Activated CD4-positive, alpha-beta T cell treated with anti-CD3 and anti-CD28 coated beads, Interleukin-2, Interleukin-4, amounts not matched to agents 100 ng/mL and 50 ng/mL, durations not matched to agents 16 hours and 8 hours (primary cell): ENCODE data around the gene APLNR.

Source experiments
- DNase-seq: peaks from one replicate; pipeline ENCODE4 v3.0.0-alpha.2; 2020; ENCODE audit warnings: low spot score

The APLNR gene

GRCh38 chr11:57217053-57217452 is 20.0 kb downstream of the APLNR start:
- DNase-seq = no peak

- no peak for DNase-seq
Observed at GRCh38 chr11:57216463-57216862, 20.6 kb downstream of the APLNR start.

GRCh38 chr11:57214494-57214893 is 22.6 kb downstream of the APLNR start:
- no peak for DNase-seq

- DNase-seq = no peak
Observed at GRCh38 chr11:57214098-57214417, 23.0 kb downstream of the APLNR start.

DNA sequence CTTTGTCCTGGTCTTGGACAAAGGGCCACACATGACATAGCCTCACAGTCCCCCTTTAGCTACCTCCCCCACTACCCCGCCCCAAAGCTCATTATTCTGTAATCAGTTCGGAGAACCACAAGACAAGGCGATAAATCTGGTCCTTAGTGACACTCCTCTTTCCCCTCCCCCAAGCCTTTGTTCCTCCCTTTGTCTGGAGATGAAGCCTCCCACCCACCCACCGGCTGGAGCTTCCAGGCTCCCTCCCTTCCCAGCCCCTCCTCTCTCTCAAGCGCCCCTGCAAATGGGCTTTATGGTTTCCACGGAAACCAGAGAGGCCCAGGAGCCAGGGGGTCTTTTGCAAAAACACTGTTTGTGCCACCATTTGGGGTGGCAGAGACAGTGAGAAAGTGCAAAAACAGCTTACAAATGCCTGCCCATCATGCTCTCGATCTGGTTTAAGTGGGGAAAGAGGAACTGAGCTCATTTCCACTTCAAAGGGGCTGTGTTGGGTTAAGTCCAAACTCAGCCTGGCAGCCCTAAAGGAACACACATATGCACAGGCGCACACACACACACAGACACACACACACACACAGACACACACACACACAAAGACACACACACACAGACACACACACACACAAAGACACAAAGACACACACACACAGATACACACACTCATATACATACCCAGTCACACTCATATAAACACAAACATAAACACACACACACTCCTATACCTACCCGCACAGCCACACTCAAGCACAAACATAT is 23.5 kb downstream of the APLNR start:
- no peak for DNase-seq

GRCh38 chr11:57210781-57211180 is 26.3 kb downstream of the APLNR start:
- DNase-seq = no peak

- DNase-seq = no peak
Observed at GRCh38 chr11:57207168-57207567, 29.9 kb downstream of the APLNR start.

- DNase-seq = no peak
Observed at GRCh38 chr11:57205041-57205641, 31.9 kb downstream of the APLNR start.

DNA sequence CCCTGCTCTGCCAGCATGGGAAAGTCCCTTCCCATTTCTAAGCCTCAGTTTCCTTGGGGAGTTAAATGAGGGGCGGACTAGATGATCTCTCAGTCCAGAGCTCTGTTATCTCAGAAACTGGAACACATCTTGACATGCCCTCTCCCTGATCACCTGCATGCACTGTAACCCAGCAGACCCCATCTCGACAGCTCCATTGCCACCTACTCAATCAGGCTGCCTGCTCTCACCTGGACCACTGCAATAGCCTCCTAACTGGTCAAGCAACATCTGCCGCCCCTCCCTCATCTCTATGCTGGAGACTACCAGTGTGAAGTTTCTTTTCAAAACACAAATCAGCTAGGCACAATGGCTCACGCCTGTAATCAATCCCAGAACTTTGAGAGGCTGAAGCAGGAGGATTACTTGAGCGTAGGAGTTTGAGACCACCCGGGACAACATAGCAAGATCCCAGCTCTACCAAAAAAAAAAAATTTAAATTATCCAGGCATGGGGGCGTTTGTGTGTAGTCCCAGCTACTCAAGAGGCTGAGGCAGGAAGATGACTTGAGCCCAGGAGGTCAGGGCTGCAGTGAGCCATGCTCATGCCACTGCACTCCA is 33.1 kb downstream of the APLNR start:
- no peak for DNase-seq

DNA sequence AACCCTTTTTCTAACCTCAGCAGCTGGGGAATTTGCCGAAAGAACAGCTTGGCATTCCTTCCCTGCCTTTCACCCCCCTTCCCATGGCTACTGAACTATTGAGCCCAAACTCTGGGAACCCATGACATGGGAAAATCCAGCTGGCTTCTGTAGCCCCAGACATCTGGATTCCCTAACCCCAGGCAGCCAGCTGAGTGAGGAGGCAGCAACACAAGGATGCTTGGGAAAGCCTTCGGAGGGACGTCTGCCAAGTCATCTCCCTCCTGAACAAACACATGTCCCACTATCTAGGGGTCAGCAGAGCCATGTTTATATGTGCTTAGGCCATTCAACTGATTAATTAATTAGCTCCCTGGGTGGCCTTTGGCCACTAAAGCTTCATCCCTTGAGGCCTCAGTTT is 33.7 kb downstream of the APLNR start:
- DNase-seq = no peak

GRCh38 chr11:57202281-57202680 is 34.8 kb downstream of the APLNR start:
- no peak for DNase-seq

DNA sequence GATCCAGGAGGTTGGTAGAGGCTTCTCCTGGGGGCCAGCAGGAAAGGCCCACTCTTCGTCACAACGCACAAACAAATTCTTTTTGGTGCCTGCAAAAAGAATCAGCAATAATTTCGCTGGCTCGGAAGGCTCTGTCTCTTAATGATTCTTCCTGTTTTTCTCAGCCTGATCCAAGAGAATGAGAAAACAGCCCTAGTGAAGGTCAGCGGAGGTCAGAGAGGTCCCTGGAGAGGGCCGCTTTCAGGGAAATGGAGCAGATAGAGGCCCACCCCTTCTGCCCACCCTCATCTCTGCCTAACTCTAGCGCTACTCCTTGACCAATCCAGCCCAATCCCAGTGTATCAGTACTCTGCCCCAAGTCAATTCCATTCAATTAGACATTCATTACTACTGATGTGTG is 36.1 kb downstream of the APLNR start:
- DNase-seq = no peak

DNA sequence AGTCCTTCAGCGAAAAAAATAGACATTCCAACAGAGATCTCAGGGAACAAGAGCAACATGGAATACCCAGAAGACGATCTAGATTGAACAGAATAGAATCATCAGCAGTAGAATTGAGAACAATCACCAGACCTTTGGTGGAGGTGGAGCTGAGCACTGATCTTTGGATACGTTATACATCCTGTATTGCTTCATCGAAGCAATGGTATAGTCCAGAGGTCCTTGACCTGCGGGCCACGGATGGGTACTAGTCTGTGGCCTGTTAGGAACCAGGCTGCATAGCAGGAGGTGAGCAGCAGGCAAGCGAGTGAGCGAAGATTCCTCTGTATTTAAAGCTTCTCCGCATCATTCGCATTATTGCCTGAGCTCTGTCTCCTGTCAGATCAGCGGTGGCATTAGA is 37.7 kb downstream of the APLNR start:
- no peak for DNase-seq

DNA sequence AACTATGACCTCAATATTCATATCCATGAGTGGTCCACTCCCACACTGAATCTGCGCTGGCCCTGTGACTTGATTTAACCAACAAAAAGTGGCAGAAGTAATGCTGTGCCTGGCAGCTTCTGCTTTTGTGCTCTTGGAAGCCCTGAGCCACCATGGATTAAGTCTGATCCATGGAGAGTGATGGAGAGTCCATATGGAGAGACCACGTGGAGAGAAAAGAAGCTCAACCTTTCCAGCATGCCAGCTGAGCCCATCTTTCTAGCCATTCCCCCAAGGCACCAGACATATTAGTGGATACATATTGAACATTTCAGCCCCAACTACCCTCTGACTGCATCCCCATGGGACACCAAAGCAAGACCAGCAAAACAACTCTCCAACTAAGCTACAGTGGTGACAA is 39.3 kb downstream of the APLNR start:
- DNase-seq = no peak

- DNase-seq = no peak
Observed at GRCh38 chr11:57196596-57196995, 40.5 kb downstream of the APLNR start.

- DNase-seq = no peak
Observed at GRCh38 chr11:57192316-57192715, 44.7 kb downstream of the APLNR start.

DNA sequence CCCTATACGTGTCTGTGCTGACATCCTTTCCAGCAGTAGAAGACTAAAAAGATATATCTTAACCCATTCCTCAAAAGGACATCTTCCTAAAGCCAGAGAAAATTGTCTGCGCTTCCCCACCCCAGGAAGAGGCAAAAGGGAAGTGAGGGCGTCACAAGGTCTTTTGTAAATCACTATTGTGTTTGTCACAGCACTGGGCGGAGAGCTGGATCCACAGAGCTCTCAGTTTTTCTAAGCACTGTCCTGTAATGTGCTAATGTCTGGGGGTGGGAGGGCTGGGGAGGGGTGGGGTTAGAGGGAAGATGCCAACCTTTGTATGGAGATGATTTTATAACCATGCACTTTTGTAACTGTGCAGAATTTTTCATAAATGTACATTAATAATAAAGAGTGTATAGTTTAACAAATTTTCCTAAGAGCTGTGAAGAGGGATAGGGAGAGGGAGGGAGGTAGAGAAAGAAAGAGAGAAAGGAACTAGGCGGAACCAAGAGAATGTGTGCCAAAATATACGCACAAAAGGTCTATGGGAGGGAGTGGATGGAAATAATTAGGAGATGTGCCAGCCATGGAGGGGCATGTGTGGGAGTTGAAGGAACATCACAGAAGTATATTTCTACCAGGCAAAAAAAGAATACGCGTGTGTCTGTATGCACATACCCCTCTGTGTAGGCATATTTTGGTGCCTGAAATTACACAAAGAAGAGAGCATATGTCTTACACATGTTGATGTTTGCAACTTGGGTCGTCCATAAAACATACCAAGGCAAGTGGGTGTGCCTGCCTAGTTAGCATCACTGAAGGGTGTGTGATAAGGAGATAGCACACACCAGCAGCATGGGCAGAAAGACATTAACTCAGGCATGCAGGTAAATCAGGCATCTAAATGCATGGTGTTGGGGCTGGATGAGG is 45.5 kb downstream of the APLNR start:
- DNase-seq = no peak

GRCh38 chr11:57190548-57190947 is 46.5 kb downstream of the APLNR start:
- DNase-seq = no peak
